Vagina (tissue), 2 donors: ENCODE measurements around the gene RALA. TPM values are rescaled to one million over a fixed set of nuclear protein-coding genes. Genes with fewer than 3 reads are reported as not detected.
A peak's percentile ranks its signal among the peaks of the same experiment; 100 is the strongest.

Experiments
- DNase-seq, 2 donors: peaks; one replicate each; pipeline ENCODE4 v3.0.0-alpha.2; 2017; ENCODE audit errors: extremely low spot score in 2 of 2
- H3K27ac ChIP-seq: fragments of 200-600 bp; sonication (generic); one replicate; pipeline ENCODE4 v1.5.1; 2019
- H3K27me3 ChIP-seq: fragments of 200-600 bp; sonication (generic); one replicate; pipeline ENCODE4 v1.5.1; 2019
- H3K36me3 ChIP-seq, 2 donors: fragments of 200-600 bp; sonication (generic); one replicate each; pipeline ENCODE4 v1.5.1; 2017 to 2019
- H3K4me1 ChIP-seq: fragments of 200-600 bp; sonication (generic); one replicate; pipeline ENCODE4 v1.5.1; 2019
- H3K4me3 ChIP-seq, 2 donors: fragments of 200-600 bp; sonication (generic); 1 replicate in 1 of 2; 2 replicates in 1 of 2; pipeline ENCODE4 v1.5.1; 2016 to 2019
- H3K9me3 ChIP-seq: fragments of 200-600 bp; sonication (generic); one replicate; pipeline ENCODE4 v1.5.1; 2019
- POLR2A ChIP-seq, 2 donors: fragments of 450-650 bp; IDR thresholded peaks; one replicate each; pipeline ENCODE4 v1.6.1; 2017; ENCODE audit warnings: antibody characterized with exemption in 2 of 2, mild to moderate bottlenecking in 2 of 2, moderate library complexity in 2 of 2
- POLR2AphosphoS5 ChIP-seq, 2 donors: sonication (generic); formaldehyde crosslinking; IDR thresholded peaks; one replicate each; pipeline ENCODE4 v1.9.0; 2017; ENCODE audit warnings: antibody characterized with exemption in 2 of 2, mild to moderate bottlenecking in 2 of 2, low read depth in 1 of 2; ENCODE audit not compliant: insufficient read depth in 1 of 2
- intact Hi-C: fragments of 100-400 bp; cut with DNase I; formaldehyde crosslinking; loops from one replicate; pipeline ENCODE4 v1.15.1; 2023
- total RNA-seq: library from RNA; depleted of rRNA; stranded (reverse); fragments of >200 nt; gene quantifications from one replicate; pipeline ENCODE4 v1.2.3, GENCODE V29; 2016
- TF ChIP-seq, protein P1 (sequence below), 3 experiments: fragments of 450-650 bp in 2 of 3; fragments of 200-600 bp in 1 of 3; sonication (generic) in 1 of 3; IDR thresholded peaks; one replicate each; pipeline ENCODE4 v1.5.1; 2017 to 2019; ENCODE audit warnings: antibody characterized with exemption in 3 of 3, mild to moderate bottlenecking in 2 of 3, moderate library complexity in 2 of 3

RALA gene
- total RNA-seq, 1 donor from 2014 or later: 20.1 TPM

DNA sequence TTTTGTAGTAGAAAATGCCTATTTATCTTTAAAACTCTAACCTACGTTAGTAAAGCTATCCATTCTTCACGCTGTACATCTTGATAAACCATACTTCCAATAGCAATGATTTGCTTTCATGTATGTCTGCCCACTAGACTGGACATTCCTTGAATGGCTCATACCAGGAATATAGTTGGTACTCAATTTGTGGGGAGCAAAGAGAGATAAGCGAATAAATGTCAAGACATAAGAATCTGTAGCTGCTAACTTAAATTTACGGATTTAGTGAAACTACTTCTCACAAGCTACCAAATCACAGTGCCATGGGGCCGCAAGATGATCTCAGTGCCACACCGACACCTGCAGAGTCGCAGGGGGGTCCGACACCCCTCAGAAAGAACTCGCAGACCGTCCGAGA is 763 bp upstream of the RALA start:
- DNase-seq: no peak
- no peaks in the 10 kb centered on the region for H3K9me3 ChIP-seq
- no peaks in the 10 kb centered on the region for H3K36me3 ChIP-seq
- peaks cover 47% of the 10 kb centered on the region for H3K4me1 ChIP-seq
- H3K27ac ChIP-seq: peak overlapping the region; percentile 93
- TF ChIP-seq POLR2A (IDR thresholded peaks at IDR 0.05) (no peak), POLR2AphosphoS5 (IDR thresholded peaks at IDR 0.05; ENCODE audit: insufficient read depth in 1 of 2, low read depth in 1 of 2) (no peak)
- TF ChIP-seq, protein P1, sequence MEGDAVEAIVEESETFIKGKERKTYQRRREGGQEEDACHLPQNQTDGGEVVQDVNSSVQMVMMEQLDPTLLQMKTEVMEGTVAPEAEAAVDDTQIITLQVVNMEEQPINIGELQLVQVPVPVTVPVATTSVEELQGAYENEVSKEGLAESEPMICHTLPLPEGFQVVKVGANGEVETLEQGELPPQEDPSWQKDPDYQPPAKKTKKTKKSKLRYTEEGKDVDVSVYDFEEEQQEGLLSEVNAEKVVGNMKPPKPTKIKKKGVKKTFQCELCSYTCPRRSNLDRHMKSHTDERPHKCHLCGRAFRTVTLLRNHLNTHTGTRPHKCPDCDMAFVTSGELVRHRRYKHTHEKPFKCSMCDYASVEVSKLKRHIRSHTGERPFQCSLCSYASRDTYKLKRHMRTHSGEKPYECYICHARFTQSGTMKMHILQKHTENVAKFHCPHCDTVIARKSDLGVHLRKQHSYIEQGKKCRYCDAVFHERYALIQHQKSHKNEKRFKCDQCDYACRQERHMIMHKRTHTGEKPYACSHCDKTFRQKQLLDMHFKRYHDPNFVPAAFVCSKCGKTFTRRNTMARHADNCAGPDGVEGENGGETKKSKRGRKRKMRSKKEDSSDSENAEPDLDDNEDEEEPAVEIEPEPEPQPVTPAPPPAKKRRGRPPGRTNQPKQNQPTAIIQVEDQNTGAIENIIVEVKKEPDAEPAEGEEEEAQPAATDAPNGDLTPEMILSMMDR (IDR thresholded peaks at IDR 0.05): no peak
- peak overlapping the region; percentile 94 to 96 for H3K4me3 ChIP-seq
- H3K27me3 ChIP-seq: no peaks in the 10 kb centered on the region
- intact Hi-C loops: no loop called here

DNA sequence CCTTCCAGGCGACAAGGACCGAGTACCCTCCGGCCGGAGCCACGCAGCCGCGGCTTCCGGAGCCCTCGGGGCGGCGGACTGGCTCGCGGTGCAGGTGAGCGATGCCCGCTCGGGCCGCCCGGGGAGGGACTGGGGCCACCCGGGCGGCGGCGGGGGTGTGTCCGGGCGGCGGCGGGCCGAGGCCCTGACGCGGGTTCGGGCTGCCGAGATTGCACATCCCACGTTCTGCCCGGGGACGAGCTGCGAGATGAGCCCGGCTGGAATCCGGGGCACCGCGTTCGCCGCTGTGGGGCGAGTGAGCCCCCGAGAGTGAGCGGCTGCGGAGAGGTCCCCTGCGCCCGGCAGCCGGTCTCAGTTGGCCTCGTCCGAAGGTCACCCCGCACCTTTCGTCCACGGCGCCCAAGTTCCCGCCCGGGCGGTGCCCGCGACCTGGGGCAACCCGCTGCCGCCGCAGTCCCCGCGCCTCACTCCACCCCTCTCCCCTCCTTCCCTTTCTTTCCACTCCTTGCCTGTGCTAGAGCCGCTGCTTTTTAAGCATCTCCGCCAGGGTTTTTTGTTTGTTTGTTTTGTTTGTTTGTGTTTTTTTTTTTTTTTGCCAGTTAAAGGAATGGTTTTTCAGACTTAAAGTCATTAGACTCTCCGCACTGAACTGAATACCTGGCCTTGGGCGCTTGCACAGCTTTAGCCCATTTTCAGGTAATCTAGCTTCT is 515 bp downstream of the RALA start:
- Histone ChIP-seq H3K27ac (peak overlapping the region; percentile 93), H3K4me3 (peak overlapping the region; percentile 94 to 96), H3K27me3 (no peaks in the 10 kb centered on the region), H3K4me1 (peaks cover 58% of the 10 kb centered on the region), H3K36me3 (no peaks in the 10 kb centered on the region), H3K9me3 (no peaks in the 10 kb centered on the region)
- TF ChIP-seq POLR2AphosphoS5 (IDR thresholded peaks at IDR 0.05; ENCODE audit: insufficient read depth in 1 of 2, low read depth in 1 of 2) (no peak), POLR2A (IDR thresholded peaks at IDR 0.05) (no peak)
- TF ChIP-seq, protein P1 (IDR thresholded peaks at IDR 0.05): no peak
- no peak for DNase-seq
- intact Hi-C loops: no loop called here

DNA sequence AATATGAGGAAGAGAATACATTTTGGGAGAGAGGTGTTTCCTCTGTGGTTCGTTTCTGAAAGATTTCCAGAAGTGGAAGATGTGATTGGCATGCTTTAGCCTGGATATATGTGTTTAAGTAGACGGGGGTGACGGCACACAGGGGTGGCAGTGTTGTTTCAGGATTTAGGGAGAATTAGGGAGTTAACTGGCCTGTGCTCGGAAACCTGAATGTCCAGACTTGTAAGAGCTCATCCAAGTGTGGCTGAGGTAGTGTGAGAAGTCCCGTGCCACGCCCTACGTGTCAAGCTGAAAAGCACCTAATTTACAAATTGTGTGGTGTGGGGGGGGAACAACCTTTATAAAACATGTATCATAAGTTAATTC is 1.1 kb downstream of the RALA start:
- Histone ChIP-seq H3K27ac (peak overlapping the region; percentile 93), H3K9me3 (no peaks in the 10 kb centered on the region), H3K36me3 (peaks cover 0 to under 1% of the 10 kb centered on the region in 2 donors), H3K4me3 (peak overlapping the region; percentile 94 to 96), H3K27me3 (no peaks in the 10 kb centered on the region), H3K4me1 (peaks cover 58% of the 10 kb centered on the region)
- DNase-seq: no peak
- intact Hi-C loops: no loop called here
- TF ChIP-seq POLR2A (IDR thresholded peaks at IDR 0.05) (no peak), POLR2AphosphoS5 (IDR thresholded peaks at IDR 0.05; ENCODE audit: insufficient read depth in 1 of 2, low read depth in 1 of 2) (no peak)
- TF ChIP-seq, protein P1 (IDR thresholded peaks at IDR 0.05): no peak

DNA sequence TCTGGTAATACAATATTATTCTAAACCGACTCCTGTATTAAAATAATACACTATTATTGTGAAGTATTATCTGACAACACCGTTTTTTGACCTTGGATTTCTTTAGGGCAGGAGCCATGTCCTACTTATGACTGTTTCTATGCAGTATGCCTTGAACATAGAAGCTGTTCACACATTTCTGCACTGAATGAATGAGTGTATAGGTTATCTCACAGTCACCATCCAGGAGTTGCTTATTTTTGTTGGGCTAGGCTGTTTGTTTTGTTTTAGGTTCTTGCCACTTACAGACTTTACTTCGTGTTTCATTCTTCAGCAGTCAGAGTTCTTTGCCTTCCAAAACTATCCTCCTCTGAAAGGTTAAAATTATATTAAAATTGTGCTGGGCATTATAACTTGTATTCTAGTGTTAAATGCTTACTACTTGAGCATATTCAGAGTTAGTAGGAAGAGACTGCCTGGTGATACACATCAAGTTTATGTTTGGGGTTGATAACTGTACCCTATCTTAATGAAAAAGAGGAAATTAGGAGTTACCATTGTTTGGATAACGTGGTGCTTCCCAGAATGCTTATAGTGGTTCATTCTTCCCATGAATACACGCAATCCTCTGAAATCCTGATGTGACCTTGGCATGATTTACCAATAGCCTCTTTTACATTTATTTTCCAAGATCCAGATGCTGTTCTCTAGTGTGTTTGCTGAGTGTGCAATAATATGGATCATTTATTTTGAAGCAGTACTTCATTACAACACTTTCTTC is 1.7 kb downstream of the RALA start:
- Histone ChIP-seq H3K4me1 (peaks cover 58% of the 10 kb centered on the region), H3K27ac (peak overlapping the region; percentile 93)
- TF ChIP-seq POLR2A (IDR thresholded peaks at IDR 0.05): no peak
- TF ChIP-seq POLR2AphosphoS5 (IDR thresholded peaks at IDR 0.05; ENCODE audit: insufficient read depth in 1 of 2, low read depth in 1 of 2): no peak
- TF ChIP-seq, protein P1 (IDR thresholded peaks at IDR 0.05): no peak

More for the DNA sequence above, 1.7 kb downstream of the RALA start:
- Histone ChIP-seq H3K36me3 (peaks cover 0 to 7% of the 10 kb centered on the region in 2 donors), H3K27me3 (no peaks in the 10 kb centered on the region), H3K9me3 (no peaks in the 10 kb centered on the region), H3K4me3 (peak overlapping the region in 1 of 2 donors; percentile 94)
- intact Hi-C loops: no loop called here
- DNase-seq: no peak
